Sigmoid colon (tissue), 4 donors: ENCODE results near the gene SPTBN1.

Experiments
- POLR2A ChIP-seq, 2 donors: fragments of 450-650 bp; IDR thresholded peaks; one replicate each; pipeline ENCODE4 v1.6.1; 2016; ENCODE audit warnings: antibody characterized with exemption in 2 of 2, mild to moderate bottlenecking in 2 of 2, moderate library complexity in 2 of 2
- POLR2AphosphoS5 ChIP-seq, 4 donors: sonication (generic); formaldehyde crosslinking; IDR thresholded peaks; one replicate each; pipeline ENCODE4 v1.6.1; 2017; ENCODE audit warnings: antibody characterized with exemption in 4 of 4

GRCh38 chr2:54669677-54670484 lies 213.8 kb downstream of the SPTBN1 start:
- TF ChIP-seq POLR2AphosphoS5 (IDR thresholded peaks at IDR 0.05) (peak; percentile 66 to 77 (median 74)), POLR2A (IDR thresholded peaks at IDR 0.05) (no peak)
